Gastroesophageal sphincter (tissue), 4 donors: ENCODE results near the gene CA5B. TPM values are rescaled to one million over a fixed set of nuclear protein-coding genes. Genes with fewer than 3 reads are reported as not detected.

Experiments used
- ATAC-seq: fragments of 150-250 bp; one replicate; pipeline ENCODE4 v1.9.1; 2016; ENCODE audit warnings: mild to moderate bottlenecking, moderate library complexity
- H3K27ac ChIP-seq, 4 donors: fragments of 200-600 bp; sonication (generic) in 3 of 4; 1 replicate in 3 of 4; 2 replicates in 1 of 4; pipeline ENCODE4 v1.5.1; 2016 to 2019
- H3K27me3 ChIP-seq: fragments of 200-600 bp; sonication (generic); one replicate; pipeline ENCODE4 v1.5.1; 2019
- H3K36me3 ChIP-seq, 2 donors: fragments of 200-600 bp; sonication (generic); one replicate each; pipeline ENCODE4 v1.5.1; 2019; ENCODE audit warnings: control low read depth in 1 of 2
- H3K4me1 ChIP-seq, 3 donors: fragments of 200-600 bp; sonication (generic); 1 replicate in 2 of 3; 2 replicates in 1 of 3; pipeline ENCODE4 v1.5.1; 2016 to 2019; ENCODE audit warnings: control low read depth in 2 of 3
- H3K4me3 ChIP-seq, 2 donors: fragments of 200-600 bp; sonication (generic); one replicate each; pipeline ENCODE4 v1.5.1; 2019; ENCODE audit warnings: mild to moderate bottlenecking in 1 of 2, moderate library complexity in 1 of 2
- H3K9me3 ChIP-seq, 3 donors: fragments of 200-600 bp; sonication (generic); one replicate each; pipeline ENCODE4 v1.5.1; 2017 to 2019; ENCODE audit warnings: control low read depth in 2 of 3
- EP300 ChIP-seq: sonication (generic); formaldehyde crosslinking; IDR thresholded peaks from one replicate; pipeline ENCODE4 v1.6.1; 2017; ENCODE audit warnings: antibody characterized with exemption, mild to moderate bottlenecking
- POLR2A ChIP-seq, 2 donors: fragments of 450-650 bp; IDR thresholded peaks; one replicate each; pipeline ENCODE4 v1.6.1; 2017; ENCODE audit warnings: antibody characterized with exemption in 2 of 2, mild to moderate bottlenecking in 2 of 2, moderate library complexity in 1 of 2
- POLR2AphosphoS5 ChIP-seq: sonication (generic); formaldehyde crosslinking; IDR thresholded peaks from one replicate; pipeline ENCODE4 v1.6.1; 2017; ENCODE audit warnings: antibody characterized with exemption
- WGBS, 2 donors: methylation state at CpG; one replicate each; pipeline ENCODE4 v1.1.5; 2018; ENCODE audit warnings: low coverage in 1 of 2; 5-methylcytosine and 5-hydroxymethylcytosine counted together
- total RNA-seq, 4 donors: library from RNA; depleted of rRNA; stranded (reverse); fragments of >200 nt; gene quantifications; one replicate each; pipeline ENCODE4 v1.1.0, GENCODE V29; 2016
- TF ChIP-seq, protein P1 (sequence below), 4 experiments: fragments of 200-600 bp in 2 of 4; fragments of 450-650 bp in 2 of 4; sonication (generic) in 1 of 4; IDR thresholded peaks; one replicate each; pipeline ENCODE4 v1.5.1; 2017 to 2019; ENCODE audit warnings: antibody characterized with exemption in 4 of 4, mild to moderate bottlenecking in 2 of 4, moderate library complexity in 2 of 4

Gene CA5B
- total RNA-seq, 4 donors from 2014 or later: 8.2 to 11.4 (median 9.9) TPM

DNA sequence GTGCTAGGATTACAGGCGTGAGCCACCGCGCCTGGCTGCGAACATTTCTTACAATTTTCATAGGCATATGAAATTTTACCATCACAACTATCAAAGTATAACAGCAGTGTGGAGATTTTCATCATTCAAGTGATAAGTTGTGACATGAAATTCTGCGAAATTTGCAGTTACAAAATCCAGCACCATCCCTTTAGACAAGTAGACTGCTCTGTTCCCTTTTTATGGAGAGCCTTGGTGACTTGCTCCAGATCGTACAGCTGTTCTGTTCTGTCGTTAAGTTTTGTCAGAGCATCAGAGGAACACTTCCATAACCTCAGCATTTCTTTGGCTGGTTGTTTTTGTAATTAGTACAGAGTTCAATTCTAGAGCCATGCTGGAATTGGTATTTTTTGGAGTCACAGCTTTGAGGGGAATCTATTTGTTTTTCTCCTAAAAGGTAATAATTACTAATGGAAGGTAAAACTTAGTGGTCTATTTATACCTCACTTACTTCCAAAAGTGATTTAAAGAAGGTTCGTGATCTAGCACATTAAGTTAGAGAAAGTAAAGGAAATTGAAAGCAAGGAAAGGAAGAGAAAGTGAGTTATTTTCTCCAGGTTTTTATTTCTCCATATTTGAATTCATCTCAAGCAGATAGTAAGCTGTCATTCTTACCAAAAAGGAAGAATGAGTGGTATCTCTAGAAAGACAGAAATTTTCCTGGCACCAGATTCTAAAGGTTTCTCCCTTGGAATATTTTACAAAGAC, 74.3 kb downstream of the CA5B start:
- 53 to 90% methylated on average over 2 to 6 of the region's 8 CpGs for WGBS, 2 donors
- TF ChIP-seq, protein P1, sequence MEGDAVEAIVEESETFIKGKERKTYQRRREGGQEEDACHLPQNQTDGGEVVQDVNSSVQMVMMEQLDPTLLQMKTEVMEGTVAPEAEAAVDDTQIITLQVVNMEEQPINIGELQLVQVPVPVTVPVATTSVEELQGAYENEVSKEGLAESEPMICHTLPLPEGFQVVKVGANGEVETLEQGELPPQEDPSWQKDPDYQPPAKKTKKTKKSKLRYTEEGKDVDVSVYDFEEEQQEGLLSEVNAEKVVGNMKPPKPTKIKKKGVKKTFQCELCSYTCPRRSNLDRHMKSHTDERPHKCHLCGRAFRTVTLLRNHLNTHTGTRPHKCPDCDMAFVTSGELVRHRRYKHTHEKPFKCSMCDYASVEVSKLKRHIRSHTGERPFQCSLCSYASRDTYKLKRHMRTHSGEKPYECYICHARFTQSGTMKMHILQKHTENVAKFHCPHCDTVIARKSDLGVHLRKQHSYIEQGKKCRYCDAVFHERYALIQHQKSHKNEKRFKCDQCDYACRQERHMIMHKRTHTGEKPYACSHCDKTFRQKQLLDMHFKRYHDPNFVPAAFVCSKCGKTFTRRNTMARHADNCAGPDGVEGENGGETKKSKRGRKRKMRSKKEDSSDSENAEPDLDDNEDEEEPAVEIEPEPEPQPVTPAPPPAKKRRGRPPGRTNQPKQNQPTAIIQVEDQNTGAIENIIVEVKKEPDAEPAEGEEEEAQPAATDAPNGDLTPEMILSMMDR (IDR thresholded peaks at IDR 0.05): no peak
- no peak for TF ChIP-seq POLR2AphosphoS5
- no peak for TF ChIP-seq EP300
- TF ChIP-seq POLR2A (IDR thresholded peaks at IDR 0.05): no peak
- H3K9me3 ChIP-seq: no peaks in the 10 kb centered on the region

DNA sequence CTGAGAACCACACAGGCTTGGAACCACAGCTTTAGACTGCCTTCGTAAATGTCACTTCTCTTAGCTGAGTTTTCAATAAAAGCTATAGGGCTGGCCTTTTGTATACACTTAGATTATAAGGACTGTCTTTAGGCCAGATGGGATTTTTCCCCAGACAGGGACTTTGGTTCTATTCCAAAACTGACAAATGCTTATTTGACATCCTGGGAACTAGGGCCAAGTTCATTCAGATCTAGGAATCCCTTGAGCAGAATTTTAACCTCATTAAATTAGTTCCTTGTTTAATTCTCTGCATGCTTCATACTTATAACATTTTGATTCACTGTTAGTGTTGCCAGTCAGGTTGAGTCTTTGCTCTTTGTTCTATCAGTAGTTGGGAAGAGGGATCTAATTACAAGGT, 75.3 kb downstream of the CA5B start:
- Histone ChIP-seq H3K27me3 (no peaks in the 10 kb centered on the region), H3K4me3 (no peak overlapping the region), H3K36me3 (peaks cover 0 to 81% of the 10 kb centered on the region in 2 donors), H3K4me1 (no peaks in the 10 kb centered on the region), H3K27ac (no peak overlapping the region), H3K9me3 (no peaks in the 10 kb centered on the region)
- no peak for ATAC-seq
- WGBS, 2 donors: 57 to 100% methylated on average over 1 of the region's 1 CpG
- TF ChIP-seq, protein P1 (IDR thresholded peaks at IDR 0.05): no peak
- TF ChIP-seq EP300: no peak
- no peak for TF ChIP-seq POLR2AphosphoS5
- no peak for TF ChIP-seq POLR2A (IDR thresholded peaks at IDR 0.05)

More for the DNA sequence above, 74.3 kb downstream of the CA5B start:
- no peaks in the 10 kb centered on the region for H3K4me1 ChIP-seq
- H3K27ac ChIP-seq: no peak overlapping the region
- no peak overlapping the region for H3K4me3 ChIP-seq
- ATAC-seq: no peak
- no peaks in the 10 kb centered on the region for H3K27me3 ChIP-seq
- peaks cover 0 to 86% of the 10 kb centered on the region in 2 donors for H3K36me3 ChIP-seq

DNA sequence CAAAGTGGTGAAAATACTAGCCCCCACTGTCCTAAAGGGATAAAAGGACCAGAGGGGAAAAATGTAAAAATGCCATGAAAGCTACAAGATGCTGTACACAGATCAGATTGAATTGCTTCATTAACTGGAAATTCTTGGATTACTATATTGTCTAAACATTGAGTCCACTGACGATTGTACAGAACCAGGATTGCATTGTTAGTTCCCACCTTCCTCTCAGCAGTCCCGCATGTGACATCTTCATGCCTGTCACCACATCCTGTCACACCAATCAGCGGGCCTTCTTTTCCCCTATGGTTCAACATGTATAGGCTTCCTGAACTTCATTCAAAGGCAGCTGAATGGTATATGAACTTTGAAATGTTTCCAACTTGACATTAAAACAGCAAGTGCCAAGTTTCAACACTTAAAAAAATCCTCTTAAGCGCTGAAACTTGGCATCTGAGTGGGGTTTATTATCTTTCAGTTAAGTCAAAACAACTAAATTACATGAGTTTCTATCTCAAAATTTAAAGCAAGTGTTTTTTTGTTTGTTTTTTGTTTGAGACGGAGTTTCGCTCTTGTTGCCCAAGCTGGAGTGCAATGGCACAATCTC, 76.8 kb downstream of the CA5B start:
- Histone ChIP-seq H3K27me3 (no peaks in the 10 kb centered on the region), H3K4me3 (no peak overlapping the region), H3K4me1 (no peaks in the 10 kb centered on the region), H3K27ac (no peak overlapping the region), H3K9me3 (no peaks in the 10 kb centered on the region), H3K36me3 (peaks cover 0 to 77% of the 10 kb centered on the region in 2 donors)
- 83 to 95% methylated on average over 4 to 5 of the region's 6 CpGs for WGBS, 2 donors
- no peak for ATAC-seq
- no peak for TF ChIP-seq POLR2AphosphoS5
- TF ChIP-seq POLR2A (IDR thresholded peaks at IDR 0.05): no peak
- TF ChIP-seq, protein P1 (IDR thresholded peaks at IDR 0.05): no peak

DNA sequence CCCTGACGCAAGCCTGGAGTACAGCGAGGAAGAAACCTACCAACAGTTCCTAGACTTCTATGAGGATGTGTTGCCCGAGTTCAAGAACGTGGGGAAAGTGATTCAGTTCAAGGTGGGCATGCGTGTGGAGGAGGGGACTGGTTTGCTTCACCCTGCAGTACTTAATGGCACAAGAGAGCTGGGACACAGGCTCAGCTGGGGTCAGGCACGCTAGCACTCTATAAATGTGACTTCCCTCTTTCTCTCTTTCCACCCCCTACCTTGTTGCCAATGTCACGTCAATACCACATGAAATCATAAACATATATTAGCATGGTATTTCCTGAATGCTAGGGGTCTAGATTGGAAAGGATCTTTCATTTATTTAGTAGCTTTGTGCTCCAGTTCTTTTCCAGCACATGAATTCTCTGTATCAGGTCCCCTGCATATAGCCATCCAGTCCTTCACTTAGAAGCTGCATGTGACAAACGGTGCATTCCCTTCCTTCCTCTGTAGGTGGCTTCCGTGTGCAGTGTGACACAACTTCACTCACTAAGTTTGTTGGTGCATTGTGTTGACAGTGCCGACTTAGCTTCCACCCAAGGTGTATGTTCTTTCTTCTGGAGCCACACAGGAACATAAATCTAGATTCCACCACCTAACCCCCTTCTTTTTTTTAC, 77.8 kb downstream of the CA5B start:
- Histone ChIP-seq H3K4me1 (no peaks in the 10 kb centered on the region), H3K9me3 (no peaks in the 10 kb centered on the region), H3K4me3 (no peak overlapping the region), H3K27ac (no peak overlapping the region), H3K27me3 (no peaks in the 10 kb centered on the region), H3K36me3 (peaks cover 0 to 77% of the 10 kb centered on the region in 2 donors)
- TF ChIP-seq, protein P1 (IDR thresholded peaks at IDR 0.05): peak in 1 of 4 experiments; percentile 21
- TF ChIP-seq POLR2A (IDR thresholded peaks at IDR 0.05): no peak
- 79 to 82% methylated on average over 7 to 9 of the region's 10 CpGs for WGBS, 2 donors
- ATAC-seq: no peak
